Activated naive CD4-positive, alpha-beta T cell treated with anti-CD3 and anti-CD28 coated beads, Interleukin-2, amount 50 U/mL, for 72 hours (primary cell): ENCODE measurements around the gene GAPVD1. TPM values are rescaled to one million over a fixed set of nuclear protein-coding genes. Genes with fewer than 3 reads are reported as not detected.

Experiments
- ATAC-seq, 2 donors: fragments of 150-1000 bp; cut with Tn5 transposase; 2 replicates each; pipeline ENCODE4 v1.10.0; 2021; ENCODE audit warnings: mild to moderate bottlenecking in 2 of 2, moderate library complexity in 2 of 2
- DNase-seq, 2 donors: peaks; one replicate each; pipeline ENCODE4 v3.0.0; 2021 to 2022; ENCODE audit warnings: low spot score in 2 of 2
- H3K27ac Mint-ChIP-seq, 2 donors: one replicate each; pipeline ENCODE4 v1.8.0; 2022; ENCODE audit warnings: mild to moderate bottlenecking in 2 of 2, mixed read lengths in 2 of 2
- H3K36me3 Mint-ChIP-seq, 2 donors: one replicate each; pipeline ENCODE4 v1.8.0; 2022; ENCODE audit warnings: mixed read lengths in 2 of 2
- H3K9me3 Mint-ChIP-seq, 2 donors: one replicate each; pipeline ENCODE4 v1.8.0; 2022; ENCODE audit warnings: mixed read lengths in 2 of 2
- total RNA-seq, 2 donors: library from RNA; stranded (reverse); gene quantifications; one replicate each; pipeline ENCODE4 v1.2.3, GENCODE V29; 2022

GAPVD1 gene
- total RNA-seq, 2 donors from 2014 or later = 44.1 to 67.7 TPM

- H3K9me3 Mint-ChIP-seq = peaks cover 0 to under 1% of the 10 kb centered on the region in 2 donors
- no peak for DNase-seq
- H3K36me3 Mint-ChIP-seq = peaks cover 0 to 3% of the 10 kb centered on the region in 2 donors
- no peak overlapping the region for H3K27ac Mint-ChIP-seq
- no peak for ATAC-seq
Measured at GRCh38 chr9:125404733-125405132, 143.1 kb downstream of the GAPVD1 start.

- ATAC-seq (no peak), DNase-seq (no peak)
- Mint-ChIP-seq H3K9me3 (peaks cover 0 to 6% of the 10 kb centered on the region in 2 donors), H3K27ac (no peak overlapping the region), H3K36me3 (peaks cover 0 to 7% of the 10 kb centered on the region in 2 donors)
Measured at GRCh38 chr9:125405938-125406809, 144.5 kb downstream of the GAPVD1 start.

DNA sequence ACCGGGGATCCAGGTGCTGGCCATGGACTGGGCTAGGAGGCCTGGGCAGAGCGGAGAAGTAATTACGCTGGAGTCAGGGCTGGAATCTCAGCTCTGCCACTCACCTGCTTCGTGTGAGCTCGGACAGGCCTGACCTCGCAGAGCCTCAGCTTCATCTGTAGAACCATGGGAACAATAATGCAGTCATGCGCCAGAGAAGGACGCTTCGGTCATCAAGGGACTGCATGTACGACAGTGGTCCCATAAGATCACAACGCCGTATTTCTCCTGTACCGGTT is 145.1 kb downstream of the GAPVD1 start:
- ATAC-seq = no peak
- no peak for DNase-seq
- H3K9me3 Mint-ChIP-seq = peaks cover 0 to 6% of the 10 kb centered on the region in 2 donors
- no peak overlapping the region for H3K27ac Mint-ChIP-seq
- H3K36me3 Mint-ChIP-seq = peaks cover 0 to 7% of the 10 kb centered on the region in 2 donors

DNA sequence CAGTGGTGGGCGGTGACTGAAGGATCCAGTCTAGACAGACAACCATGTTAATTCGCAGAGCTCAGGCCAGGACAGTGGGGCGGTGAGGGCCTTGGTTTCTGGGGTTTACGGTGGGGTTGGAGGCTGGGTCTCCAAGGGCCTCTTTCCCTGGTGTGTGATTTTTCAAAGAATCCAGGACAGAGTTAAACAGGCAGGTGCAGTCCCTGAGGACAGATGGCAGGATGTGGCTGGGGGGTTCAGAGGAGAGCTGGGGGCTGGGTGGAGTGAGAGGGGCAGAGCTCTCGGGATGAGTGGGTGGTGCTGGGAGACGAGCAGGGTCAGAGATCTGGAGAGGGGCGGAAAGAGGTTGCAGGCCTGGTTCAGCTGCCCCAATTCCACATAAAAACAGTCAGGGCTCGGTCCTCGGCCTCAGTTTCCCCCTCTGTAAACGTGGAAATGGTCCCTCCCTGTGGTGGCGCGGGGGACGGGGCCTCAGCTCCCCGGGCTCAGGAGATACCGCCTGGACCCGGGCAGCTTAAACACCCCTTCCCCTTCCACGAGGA is 145.9 kb downstream of the GAPVD1 start:
- DNase-seq (no peak), ATAC-seq (peak; percentile 2 to 41)
- Mint-ChIP-seq H3K27ac (no peak overlapping the region), H3K9me3 (peaks cover 0 to 6% of the 10 kb centered on the region in 2 donors), H3K36me3 (peaks cover 0 to 7% of the 10 kb centered on the region in 2 donors)

- peaks cover 0 to 7% of the 10 kb centered on the region in 2 donors for H3K36me3 Mint-ChIP-seq
- ATAC-seq (peak; percentile 75 to 89), DNase-seq (peak; percentile 65 to 88)
- H3K9me3 Mint-ChIP-seq = peaks cover 0 to 6% of the 10 kb centered on the region in 2 donors
- H3K27ac Mint-ChIP-seq = no peak overlapping the region
Measured at GRCh38 chr9:125407974-125408900, 146.6 kb downstream of the GAPVD1 start.

DNA sequence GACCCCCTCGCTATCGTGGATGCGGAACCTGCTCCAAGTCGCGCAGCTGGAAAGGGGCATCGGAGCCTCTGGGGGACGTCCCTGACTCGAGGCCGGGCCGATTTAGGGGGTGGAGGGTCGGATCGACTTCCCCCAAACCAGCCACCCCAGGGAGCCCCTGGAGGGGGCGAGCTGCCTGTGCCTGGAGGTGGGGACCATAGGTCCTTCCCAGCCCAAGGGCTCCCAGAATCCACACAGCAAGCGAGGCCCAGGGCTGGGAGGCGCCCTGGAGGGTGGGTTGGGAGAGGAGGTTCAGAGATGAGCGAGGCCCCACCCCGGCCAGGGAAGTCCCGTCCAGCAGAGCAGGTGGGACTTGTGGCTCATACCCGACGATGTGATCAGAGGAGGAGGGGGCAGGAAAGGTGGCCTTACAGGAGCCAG is 147.6 kb downstream of the GAPVD1 start:
- peaks cover 0 to 6% of the 10 kb centered on the region in 2 donors for H3K9me3 Mint-ChIP-seq
- no peak overlapping the region for H3K27ac Mint-ChIP-seq
- H3K36me3 Mint-ChIP-seq = peaks cover 0 to 7% of the 10 kb centered on the region in 2 donors
- peak in 1 of 2 donors; percentile 18 for ATAC-seq
- DNase-seq = no peak

GRCh38 chr9:125409637-125410521 is 148.3 kb downstream of the GAPVD1 start:
- H3K9me3 Mint-ChIP-seq = peaks cover 0 to 6% of the 10 kb centered on the region in 2 donors
- peak; percentile 46 to 61 for DNase-seq
- H3K36me3 Mint-ChIP-seq = peaks cover 0 to 7% of the 10 kb centered on the region in 2 donors
- ATAC-seq = peak; percentile 50 to 75
- peak overlapping the region in 1 of 2 donors; percentile 67 for H3K27ac Mint-ChIP-seq

- Mint-ChIP-seq H3K27ac (peak overlapping the region in 1 of 2 donors; percentile 67), H3K36me3 (peaks cover 0 to 7% of the 10 kb centered on the region in 2 donors), H3K9me3 (peaks cover 0 to 6% of the 10 kb centered on the region in 2 donors)
- ATAC-seq = peak in 1 of 2 donors; percentile 6
- DNase-seq = no peak
Measured at GRCh38 chr9:125410522-125410894, 148.9 kb downstream of the GAPVD1 start.

DNA sequence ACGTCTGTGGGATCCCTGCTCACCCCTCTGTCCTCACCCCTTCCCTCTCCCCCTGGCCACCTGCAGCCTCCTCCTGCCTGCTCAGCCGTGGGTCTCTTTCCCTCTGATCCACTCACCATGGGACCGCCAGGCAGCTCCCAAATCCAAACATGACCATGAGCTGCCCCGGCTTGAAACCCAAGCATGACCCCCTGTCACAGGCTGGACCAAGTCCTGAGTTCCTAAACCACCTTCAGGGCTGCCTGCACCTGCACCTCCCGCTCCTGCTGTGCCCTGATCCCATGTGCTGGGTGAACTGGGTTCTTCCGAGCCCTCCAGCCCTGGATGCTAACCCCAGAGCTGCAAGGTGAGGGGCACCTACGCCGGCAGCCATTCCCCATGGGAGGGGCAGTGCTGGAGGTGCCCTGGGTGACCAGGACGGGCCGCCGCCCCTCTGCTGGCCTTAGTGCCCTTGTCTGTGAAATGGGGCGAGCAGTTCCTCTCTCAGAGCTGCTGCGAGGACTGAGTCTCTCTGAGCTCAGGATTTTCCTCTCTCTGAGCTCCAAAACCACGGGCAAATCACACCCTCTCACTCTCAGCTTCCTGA is 149.6 kb downstream of the GAPVD1 start:
- ATAC-seq (no peak), DNase-seq (no peak)
- H3K9me3 Mint-ChIP-seq = peaks cover 0 to 6% of the 10 kb centered on the region in 2 donors
- peaks cover 0 to 7% of the 10 kb centered on the region in 2 donors for H3K36me3 Mint-ChIP-seq
- peak overlapping the region in 1 of 2 donors; percentile 19 for H3K27ac Mint-ChIP-seq

- ATAC-seq = no peak
- no peak for DNase-seq
- Mint-ChIP-seq H3K36me3 (peaks cover 0 to 7% of the 10 kb centered on the region in 2 donors), H3K27ac (no peak overlapping the region), H3K9me3 (peaks cover 0 to 6% of the 10 kb centered on the region in 2 donors)
Measured at GRCh38 chr9:125412166-125412565, 150.5 kb downstream of the GAPVD1 start.

DNA sequence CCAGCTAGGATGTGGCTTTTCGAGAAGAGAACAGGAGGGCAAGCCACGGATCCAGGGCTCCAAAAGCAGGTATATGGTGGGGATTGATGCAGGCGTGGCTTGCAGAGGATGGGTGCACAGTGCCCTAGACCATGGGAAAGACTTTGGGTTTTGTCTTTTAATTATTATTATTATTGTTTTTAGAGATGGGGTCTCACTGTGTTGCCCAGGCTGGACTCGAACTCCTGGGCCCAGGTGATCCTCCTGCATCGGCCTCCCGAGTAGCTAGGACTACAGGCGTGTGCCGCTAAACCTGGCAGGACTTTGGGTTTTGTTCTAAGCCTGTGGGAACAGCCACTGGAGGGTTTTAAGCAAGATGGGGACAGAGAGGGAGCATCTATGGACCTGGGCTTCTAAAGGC is 152.0 kb downstream of the GAPVD1 start:
- DNase-seq = no peak
- no peak for ATAC-seq
- Mint-ChIP-seq H3K36me3 (peaks cover 0 to 7% of the 10 kb centered on the region in 2 donors), H3K27ac (no peak overlapping the region), H3K9me3 (peaks cover 0 to 6% of the 10 kb centered on the region in 2 donors)

DNA sequence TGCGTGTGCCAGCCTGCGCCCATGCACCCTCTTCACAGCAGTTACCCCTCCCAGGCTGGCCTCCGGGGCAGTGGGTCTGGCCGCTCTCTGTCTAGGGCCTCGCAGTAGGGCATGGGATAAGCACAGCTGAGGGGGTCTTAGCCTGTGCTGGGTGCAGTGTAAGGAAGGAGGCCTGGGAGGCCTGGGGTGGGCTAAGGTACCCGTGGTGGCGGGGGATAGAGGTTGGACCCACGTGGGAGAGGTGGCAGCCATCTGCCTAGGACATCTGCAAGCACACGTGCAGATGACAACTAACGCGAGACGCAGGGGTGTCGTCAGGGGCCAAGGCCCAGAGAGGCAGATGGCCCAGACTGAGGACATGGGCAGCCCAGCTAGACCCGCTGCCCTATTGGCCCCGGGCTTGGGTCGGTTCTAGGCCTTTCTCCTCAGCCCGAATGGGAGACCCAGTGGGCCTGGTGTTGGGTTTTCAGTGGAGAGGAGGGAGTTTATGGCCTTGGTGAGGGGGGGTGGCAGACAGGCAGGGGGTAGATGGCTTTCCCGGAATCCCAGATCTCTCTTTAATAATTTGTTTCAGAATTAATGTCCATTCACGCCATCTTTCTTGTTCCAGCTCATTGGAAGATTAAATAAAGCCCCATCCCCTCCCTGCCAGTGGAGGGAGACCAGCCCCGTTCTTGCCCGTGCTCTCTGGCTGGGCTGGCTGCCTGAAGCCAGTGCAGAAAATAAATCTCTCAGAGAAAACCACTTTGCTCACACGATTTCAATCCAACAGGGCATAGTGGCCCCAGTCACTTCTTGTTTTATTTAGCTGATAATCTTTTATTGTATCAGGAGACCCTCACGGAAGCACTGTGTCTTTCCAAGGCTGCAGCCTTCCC is 154.2 kb downstream of the GAPVD1 start:
- DNase-seq = no peak
- H3K36me3 Mint-ChIP-seq = no peaks in the 10 kb centered on the region
- no peak for ATAC-seq
- no peak overlapping the region for H3K27ac Mint-ChIP-seq
- no peaks in the 10 kb centered on the region for H3K9me3 Mint-ChIP-seq

DNA sequence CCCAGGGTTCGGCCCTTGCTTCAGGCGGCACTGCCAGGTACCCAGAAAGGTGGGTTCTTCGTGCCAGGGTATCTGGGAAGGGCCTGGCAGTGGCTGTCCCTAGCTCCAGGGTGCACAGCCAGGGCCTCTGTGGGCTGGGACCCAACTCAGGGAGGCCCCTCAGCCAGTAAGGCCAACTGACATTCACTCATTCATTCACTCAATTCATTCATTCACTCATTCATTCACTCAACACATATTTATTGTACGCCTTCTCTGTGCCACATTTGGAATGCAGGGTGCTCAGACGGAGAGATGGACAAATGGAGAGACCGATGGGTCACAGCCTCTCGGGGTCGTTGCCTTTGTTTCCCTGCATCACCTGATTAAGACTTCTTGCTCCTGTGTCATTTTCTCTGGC is 154.9 kb downstream of the GAPVD1 start:
- no peak for DNase-seq
- ATAC-seq = no peak
- no peaks in the 10 kb centered on the region for H3K9me3 Mint-ChIP-seq
- H3K36me3 Mint-ChIP-seq = no peaks in the 10 kb centered on the region
- H3K27ac Mint-ChIP-seq = no peak overlapping the region
